ENCODE data around the gene LRP11. TPM values are rescaled to one million over a fixed set of nuclear protein-coding genes. Genes with fewer than 3 reads are reported as not detected.

Gene LRP11
- total and polyA plus RNA-seq, 9 of the 15 experiments (the other 6 are each of a cell fraction or from before 2014, with no cell fraction given): 0.51 to 3.5 (median 2.4) TPM

DNA sequence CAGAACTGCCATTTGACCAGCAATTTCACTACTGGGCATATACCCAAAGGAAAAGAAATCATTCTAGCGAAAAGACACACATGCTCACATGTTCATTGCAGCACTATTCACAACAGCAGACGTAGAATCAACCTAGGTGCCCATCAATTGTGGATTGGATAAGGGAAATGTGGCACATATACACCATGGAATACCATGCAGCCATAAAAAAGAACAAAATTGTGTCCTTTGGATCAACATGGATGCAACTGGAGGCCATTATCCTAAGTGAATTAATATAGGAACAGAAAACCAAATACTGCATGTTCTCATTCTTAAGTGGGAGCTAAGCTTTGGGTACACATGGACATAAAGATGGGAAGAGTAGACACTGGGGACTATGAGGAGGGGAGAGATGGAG lies 17.7 kb upstream of the LRP11 start:
- H3K4me2 ChIP-seq (ENCODE audit: insufficient read depth, low read length): no peak overlapping the region
- no peaks in the 10 kb centered on the region for H3K36me3 ChIP-seq (ENCODE audit: control insufficient read depth, insufficient read depth, low read length)
- ATAC-seq (no peak), DNase-seq (ENCODE audit: extremely low read depth in 1 of 4, low spot score in 3 of 4) (no peak), FAIRE-seq (no peak)
- no peaks in the 10 kb centered on the region for H4K20me1 ChIP-seq (replicated peaks; ENCODE audit: control insufficient read depth, insufficient read depth, low read length)
- ChIA-PET POLR2A (no interaction called here), CTCF (ENCODE audit: low intra/inter-chr PET ratio) (no interaction called here)
- no peaks in the 10 kb centered on the region for H3K9me3 ChIP-seq (replicated peaks; ENCODE audit: control insufficient read depth, insufficient read depth, low read depth, low read length)
- no peak overlapping the region for H2AFZ ChIP-seq (ENCODE audit: low read depth, low read length)
- BruUV-seq (replicated peaks): no TSS peak
- in situ Hi-C loops (cut with MboI) (no loop called here), intact Hi-C loops (cut with micrococcal nuclease) (no loop called here)
- WGBS (ENCODE audit: insufficient coverage, low coverage, missing lambda C conversion rate): 2% methylated on average over 2 of the region's 2 CpGs
- H3K4me3 ChIP-seq: no peak overlapping the region
- H3K4me1 ChIP-seq (replicated peaks in 1 of 2; ENCODE audit: control insufficient read depth in 2 of 2, insufficient read depth in 2 of 2, low read length in 2 of 2): no peaks in the 10 kb centered on the region
- no peaks in the 10 kb centered on the region for H3K79me2 ChIP-seq (ENCODE audit: control insufficient read depth, insufficient read depth, low read length)
- H3K9ac ChIP-seq (ENCODE audit: insufficient read depth in 1 of 2, low read depth in 2 of 2, low read length in 2 of 2): no peak overlapping the region
- H3K27ac ChIP-seq (ENCODE audit: extremely low read depth, low read depth, low read length): no peak overlapping the region
- peaks cover 41 to 44% of the 10 kb centered on the region in 2 experiments; a peak in 4 of 5 replicates for H3K27me3 ChIP-seq (ENCODE audit: control insufficient read depth in 2 of 2, insufficient read depth in 2 of 2, low read length in 2 of 2)
- TF ChIP-seq NFRKB (IDR thresholded peaks at IDR 0.05; ENCODE audit: low read depth): no peak
- no peak for TF ChIP-seq NR3C1 (CRISPR knock-in tag; IDR thresholded peaks at IDR 0.05)
- peak; percentile 21; the same call in 1 of the 2 replicates for TF ChIP-seq BCOR (IDR thresholded peaks at IDR 0.05)
- TF ChIP-seq SMARCC2 (IDR thresholded peaks at IDR 0.05; ENCODE audit: low read depth): no peak
- TF ChIP-seq TAF1 (IDR thresholded peaks at IDR 0.05; ENCODE audit: control insufficient read depth, extremely low read depth, insufficient read depth, low read length, severe bottlenecking): no peak
- TF ChIP-seq TBL1XR1 (IDR thresholded peaks at IDR 0.05; ENCODE audit: low read length in 2 of 2): no peak
- peak; percentile 13 for TF ChIP-seq RBM25 (IDR thresholded peaks at IDR 0.05; ENCODE audit: low read depth, low read length, severe bottlenecking)
- TF ChIP-seq ZNF780A (CRISPR knock-in tag; IDR thresholded peaks at IDR 0.05): no peak
- peak; percentile 83 for TF ChIP-seq ZNF146 (CRISPR knock-in tag; IDR thresholded peaks at IDR 0.05; ENCODE audit: unreplicated experiment)
- H3K9me1 ChIP-seq (ENCODE audit: control insufficient read depth, insufficient read depth, low read length): no peaks in the 10 kb centered on the region
